ENCODE measurements around the gene EDARADD. TPM values are rescaled to one million over a fixed set of nuclear protein-coding genes. Genes with fewer than 3 reads are reported as not detected.

Gene EDARADD
- total RNA-seq, 1 experiment from 2014 or later: 0.91 TPM

GRCh38 chr1:236468625-236469024 lies 74.5 kb downstream of the EDARADD start:
- no peak for ATAC-seq

GRCh38 chr1:236469466-236469865 lies 75.4 kb downstream of the EDARADD start:
- H3K79me2 ChIP-seq (ENCODE audit: low read length): no peaks in the 10 kb centered on the region
- H3K4me3 ChIP-seq (ENCODE audit: low read length): no peak overlapping the region
- no peaks in the 10 kb centered on the region for H3F3A ChIP-seq (ENCODE audit: low read length, unreplicated experiment)
- DNase-seq: no peak
- ChIA-PET CTCF (no interaction called here), POLR2A (ENCODE audit: unreplicated experiment) (no interaction called here)
- H3K9me2 ChIP-seq (replicated peaks; ENCODE audit: low read length): no peaks in the 10 kb centered on the region
- no peaks in the 10 kb centered on the region for H4K20me1 ChIP-seq (ENCODE audit: low read length)
- H3K36me3 ChIP-seq (ENCODE audit: low read depth, low read length): no peaks in the 10 kb centered on the region
- H3K4me2 ChIP-seq (ENCODE audit: low read length): no peak overlapping the region
- H3K27me3 ChIP-seq (ENCODE audit: low read length): no peaks in the 10 kb centered on the region
- no peaks in the 10 kb centered on the region for H3K9me3 ChIP-seq (ENCODE audit: low read length)
- BruUV-seq (replicated peaks): no TSS peak
- H3K4me1 ChIP-seq (ENCODE audit: insufficient read depth, low read length): peaks cover 6% of the 10 kb centered on the region; the same call in 1 of the 2 replicates
- no peak overlapping the region for H3K27ac ChIP-seq (ENCODE audit: low read length)
- intact Hi-C loops (cut with micrococcal nuclease): no loop called here
- no peak for ATAC-seq
- TF ChIP-seq CTCF (conservative IDR thresholded peaks at IDR 0.05; ENCODE audit: low read depth, low read length): no peak
- TF ChIP-seq EZH2 (IDR thresholded peaks at IDR 0.05; ENCODE audit: low read length, unreplicated experiment): no peak
- no peak for TF ChIP-seq EZH2phosphoT487 (IDR thresholded peaks at IDR 0.05; ENCODE audit: borderline replicate concordance, low read length)
- no peak overlapping the region for H3K9ac ChIP-seq (ENCODE audit: low read length)
- no peak overlapping the region for H2AFZ ChIP-seq (ENCODE audit: low read length)

More at GRCh38 chr1:236468625-236469024, 74.5 kb downstream of the EDARADD start:
- no peaks in the 10 kb centered on the region for H3K27me3 ChIP-seq (ENCODE audit: low read length)
- no peak overlapping the region for H2AFZ ChIP-seq (ENCODE audit: low read length)
- no peaks in the 10 kb centered on the region for H3K9me2 ChIP-seq (replicated peaks; ENCODE audit: low read length)
- no peak overlapping the region for H3K9ac ChIP-seq (ENCODE audit: low read length)
- H3K79me2 ChIP-seq (ENCODE audit: low read length): no peaks in the 10 kb centered on the region
- no TSS peak for BruUV-seq (replicated peaks)
- H4K20me1 ChIP-seq (ENCODE audit: low read length): no peaks in the 10 kb centered on the region
- TF ChIP-seq EZH2 (IDR thresholded peaks at IDR 0.05; ENCODE audit: low read length, unreplicated experiment): no peak
- TF ChIP-seq CTCF (conservative IDR thresholded peaks at IDR 0.05; ENCODE audit: low read depth, low read length): no peak
- TF ChIP-seq EZH2phosphoT487 (IDR thresholded peaks at IDR 0.05; ENCODE audit: borderline replicate concordance, low read length): no peak
- CTCF ChIA-PET: no interaction called here
- POLR2A ChIA-PET (ENCODE audit: unreplicated experiment): no interaction called here
- H3K36me3 ChIP-seq (ENCODE audit: low read depth, low read length): no peaks in the 10 kb centered on the region
- no peaks in the 10 kb centered on the region for H3K9me3 ChIP-seq (ENCODE audit: low read length)
- H3K27ac ChIP-seq (ENCODE audit: low read length): no peak overlapping the region
- intact Hi-C loops (cut with micrococcal nuclease): no loop called here
- no peak overlapping the region for H3K4me3 ChIP-seq (ENCODE audit: low read length)
- H3K4me2 ChIP-seq (ENCODE audit: low read length): no peak overlapping the region
- DNase-seq: no peak
- H3F3A ChIP-seq (ENCODE audit: low read length, unreplicated experiment): no peaks in the 10 kb centered on the region
- H3K4me1 ChIP-seq (ENCODE audit: insufficient read depth, low read length): peaks cover 6% of the 10 kb centered on the region; the same call in 1 of the 2 replicates

DNA sequence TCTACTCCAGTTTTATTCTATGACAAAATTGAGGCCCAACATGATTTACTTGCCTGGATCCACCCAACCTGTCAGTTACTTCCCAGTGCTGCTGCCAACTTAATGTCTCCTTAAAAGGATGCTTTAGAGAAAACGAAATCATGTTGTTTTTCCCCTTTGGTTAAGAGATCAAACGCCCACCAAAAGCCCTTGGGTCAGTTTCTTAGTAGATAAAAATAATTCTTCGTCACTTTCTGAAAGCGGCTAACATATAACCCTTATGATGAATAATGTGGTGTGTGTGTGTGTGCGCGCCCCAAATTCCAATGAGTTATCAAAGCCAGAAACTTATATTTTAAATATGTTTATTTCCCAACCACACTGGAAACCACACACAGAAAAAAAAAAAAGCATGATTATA lies 77.0 kb downstream of the EDARADD start:
- H3K27me3 ChIP-seq (ENCODE audit: low read length): no peaks in the 10 kb centered on the region
- no peak overlapping the region for H3K27ac ChIP-seq (ENCODE audit: low read length)
- TF ChIP-seq CTCF (conservative IDR thresholded peaks at IDR 0.05; ENCODE audit: low read depth, low read length) (no peak), EZH2 (IDR thresholded peaks at IDR 0.05; ENCODE audit: low read length, unreplicated experiment) (no peak), EZH2phosphoT487 (IDR thresholded peaks at IDR 0.05; ENCODE audit: borderline replicate concordance, low read length) (no peak)
- H3K4me1 ChIP-seq (ENCODE audit: insufficient read depth, low read length): no peaks in the 10 kb centered on the region
- no peak overlapping the region for H3K9ac ChIP-seq (ENCODE audit: low read length)
- H3K4me3 ChIP-seq (ENCODE audit: low read length): no peak overlapping the region
- intact Hi-C loops (cut with micrococcal nuclease): no loop called here
- no peak overlapping the region for H3K4me2 ChIP-seq (ENCODE audit: low read length)
- no TSS peak for BruUV-seq (replicated peaks)
- H3F3A ChIP-seq (ENCODE audit: low read length, unreplicated experiment): no peaks in the 10 kb centered on the region
- ATAC-seq (no peak), DNase-seq (no peak)
- no peaks in the 10 kb centered on the region for H3K9me2 ChIP-seq (replicated peaks; ENCODE audit: low read length)
- H4K20me1 ChIP-seq (ENCODE audit: low read length): no peaks in the 10 kb centered on the region
- no peaks in the 10 kb centered on the region for H3K9me3 ChIP-seq (ENCODE audit: low read length)
- ChIA-PET POLR2A (ENCODE audit: unreplicated experiment) (no interaction called here), CTCF (no interaction called here)
- no peak overlapping the region for H2AFZ ChIP-seq (ENCODE audit: low read length)
- H3K79me2 ChIP-seq (ENCODE audit: low read length): no peaks in the 10 kb centered on the region
- no peaks in the 10 kb centered on the region for H3K36me3 ChIP-seq (ENCODE audit: low read depth, low read length)

Data from PC-3 (cell line).